Measurements from ENCODE around the gene SEMA3B. TPM values are rescaled to one million over a fixed set of nuclear protein-coding genes. Genes with fewer than 3 reads are reported as not detected.

The SEMA3B gene
- total and polyA plus RNA-seq, 9 of the 15 experiments (the other 6 are each of a cell fraction or from before 2014, with no cell fraction given) = 0.03 to 1.8 (median 0.55) TPM; not detected in 1

DNA sequence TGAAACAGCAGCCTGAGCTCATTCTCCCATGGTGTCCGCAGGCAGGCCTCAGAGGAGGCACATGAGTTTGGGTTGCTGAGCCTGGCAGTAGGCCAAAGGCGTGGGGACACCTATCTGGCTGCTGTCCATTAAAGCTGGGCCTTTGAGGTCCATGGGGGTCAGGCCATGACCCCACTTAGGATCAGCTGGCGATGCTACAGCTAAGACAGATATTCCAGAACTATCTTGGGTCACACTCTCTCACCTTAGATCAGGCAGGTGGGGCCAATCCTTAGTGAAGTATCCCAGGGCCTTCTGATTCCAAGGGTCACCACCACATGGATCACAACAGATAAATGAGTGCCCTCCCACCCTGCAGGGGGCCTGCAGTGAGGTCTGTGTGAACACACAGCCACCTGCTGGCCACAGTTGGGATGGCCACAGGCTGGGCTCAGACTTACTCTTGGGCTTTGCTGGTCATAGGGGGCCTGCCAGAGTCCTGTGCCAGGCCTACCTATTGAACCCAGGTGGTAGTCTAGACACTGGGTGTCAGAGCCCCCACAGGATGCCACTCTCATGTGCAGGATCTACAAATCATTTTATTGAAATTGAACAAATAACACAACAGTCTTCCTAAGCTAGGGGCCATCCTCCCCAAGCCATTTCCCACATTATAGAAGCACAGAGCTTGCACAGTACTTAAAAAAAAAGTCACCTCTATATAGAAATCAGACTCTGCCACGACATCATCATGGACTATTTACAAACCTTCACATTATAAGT lies 55.6 kb downstream of the SEMA3B start (continued):
- TF ChIP-seq, protein P1, sequence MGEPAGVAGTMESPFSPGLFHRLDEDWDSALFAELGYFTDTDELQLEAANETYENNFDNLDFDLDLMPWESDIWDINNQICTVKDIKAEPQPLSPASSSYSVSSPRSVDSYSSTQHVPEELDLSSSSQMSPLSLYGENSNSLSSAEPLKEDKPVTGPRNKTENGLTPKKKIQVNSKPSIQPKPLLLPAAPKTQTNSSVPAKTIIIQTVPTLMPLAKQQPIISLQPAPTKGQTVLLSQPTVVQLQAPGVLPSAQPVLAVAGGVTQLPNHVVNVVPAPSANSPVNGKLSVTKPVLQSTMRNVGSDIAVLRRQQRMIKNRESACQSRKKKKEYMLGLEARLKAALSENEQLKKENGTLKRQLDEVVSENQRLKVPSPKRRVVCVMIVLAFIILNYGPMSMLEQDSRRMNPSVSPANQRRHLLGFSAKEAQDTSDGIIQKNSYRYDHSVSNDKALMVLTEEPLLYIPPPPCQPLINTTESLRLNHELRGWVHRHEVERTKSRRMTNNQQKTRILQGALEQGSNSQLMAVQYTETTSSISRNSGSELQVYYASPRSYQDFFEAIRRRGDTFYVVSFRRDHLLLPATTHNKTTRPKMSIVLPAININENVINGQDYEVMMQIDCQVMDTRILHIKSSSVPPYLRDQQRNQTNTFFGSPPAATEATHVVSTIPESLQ (CRISPR knock-in tag; IDR thresholded peaks at IDR 0.05) = no peak
- no peak for TF ChIP-seq SMARCC2 (IDR thresholded peaks at IDR 0.05; ENCODE audit: low read depth)
- TF ChIP-seq TCF3 (CRISPR knock-in tag; IDR thresholded peaks at IDR 0.05) = peak; percentile 22; the same call in 1 of the 2 replicates
- TF ChIP-seq, protein P2, sequence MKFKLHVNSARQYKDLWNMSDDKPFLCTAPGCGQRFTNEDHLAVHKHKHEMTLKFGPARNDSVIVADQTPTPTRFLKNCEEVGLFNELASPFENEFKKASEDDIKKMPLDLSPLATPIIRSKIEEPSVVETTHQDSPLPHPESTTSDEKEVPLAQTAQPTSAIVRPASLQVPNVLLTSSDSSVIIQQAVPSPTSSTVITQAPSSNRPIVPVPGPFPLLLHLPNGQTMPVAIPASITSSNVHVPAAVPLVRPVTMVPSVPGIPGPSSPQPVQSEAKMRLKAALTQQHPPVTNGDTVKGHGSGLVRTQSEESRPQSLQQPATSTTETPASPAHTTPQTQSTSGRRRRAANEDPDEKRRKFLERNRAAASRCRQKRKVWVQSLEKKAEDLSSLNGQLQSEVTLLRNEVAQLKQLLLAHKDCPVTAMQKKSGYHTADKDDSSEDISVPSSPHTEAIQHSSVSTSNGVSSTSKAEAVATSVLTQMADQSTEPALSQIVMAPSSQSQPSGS (CRISPR knock-in tag; IDR thresholded peaks at IDR 0.05) = no peak
- TF ChIP-seq HMG20B (CRISPR knock-in tag; IDR thresholded peaks at IDR 0.05) = no peak
- TF ChIP-seq ESRRA (IDR thresholded peaks at IDR 0.05; ENCODE audit: borderline replicate concordance, low read depth) = peak; percentile 24; the same call in 1 of the 2 replicates
- TF ChIP-seq CEBPG (CRISPR knock-in tag; IDR thresholded peaks at IDR 0.05) = no peak
- TF ChIP-seq CEBPG (tag; conservative IDR thresholded peaks at IDR 0.05 in 1 of 2, IDR thresholded peaks at IDR 0.05 in 1 of 2) = no peak
- TF ChIP-seq HOXB6 (CRISPR knock-in tag; IDR thresholded peaks at IDR 0.05; ENCODE audit: borderline replicate concordance) = no peak
- peak; percentile 38; the same call in 1 of the 2 replicates for TF ChIP-seq EP400 (IDR thresholded peaks at IDR 0.05)
- TF ChIP-seq, protein P3, sequence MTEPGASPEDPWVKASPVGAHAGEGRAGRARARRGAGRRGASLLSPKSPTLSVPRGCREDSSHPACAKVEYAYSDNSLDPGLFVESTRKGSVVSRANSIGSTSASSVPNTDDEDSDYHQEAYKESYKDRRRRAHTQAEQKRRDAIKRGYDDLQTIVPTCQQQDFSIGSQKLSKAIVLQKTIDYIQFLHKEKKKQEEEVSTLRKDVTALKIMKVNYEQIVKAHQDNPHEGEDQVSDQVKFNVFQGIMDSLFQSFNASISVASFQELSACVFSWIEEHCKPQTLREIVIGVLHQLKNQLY (CRISPR knock-in tag; conservative IDR thresholded peaks at IDR 0.05) = no peak
- TF ChIP-seq CBFA2T2 (conservative IDR thresholded peaks at IDR 0.05) = 0 out of 2 replicates have a peak, but pooled peaks have one; percentile 9
- TF ChIP-seq, protein P4, sequence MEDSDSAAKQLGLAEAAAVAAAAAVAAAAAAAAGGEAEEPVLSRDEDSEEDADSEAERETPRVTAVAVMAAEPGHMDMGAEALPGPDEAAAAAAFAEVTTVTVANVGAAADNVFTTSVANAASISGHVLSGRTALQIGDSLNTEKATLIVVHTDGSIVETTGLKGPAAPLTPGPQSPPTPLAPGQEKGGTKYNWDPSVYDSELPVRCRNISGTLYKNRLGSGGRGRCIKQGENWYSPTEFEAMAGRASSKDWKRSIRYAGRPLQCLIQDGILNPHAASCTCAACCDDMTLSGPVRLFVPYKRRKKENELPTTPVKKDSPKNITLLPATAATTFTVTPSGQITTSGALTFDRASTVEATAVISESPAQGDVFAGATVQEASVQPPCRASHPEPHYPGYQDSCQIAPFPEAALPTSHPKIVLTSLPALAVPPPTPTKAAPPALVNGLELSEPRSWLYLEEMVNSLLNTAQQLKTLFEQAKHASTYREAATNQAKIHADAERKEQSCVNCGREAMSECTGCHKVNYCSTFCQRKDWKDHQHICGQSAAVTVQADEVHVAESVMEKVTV (CRISPR knock-in tag; IDR thresholded peaks at IDR 0.05) = peak; percentile 40; the same call in 1 of the 2 replicates
- TF ChIP-seq CBX8 (IDR thresholded peaks at IDR 0.05; ENCODE audit: borderline replicate concordance, extremely low read depth, low read depth, low read length, poor library complexity, severe bottlenecking) = no peak
- no peak for TF ChIP-seq ZNF133 (CRISPR knock-in tag; IDR thresholded peaks at IDR 0.05)
- TF ChIP-seq, protein P5, sequence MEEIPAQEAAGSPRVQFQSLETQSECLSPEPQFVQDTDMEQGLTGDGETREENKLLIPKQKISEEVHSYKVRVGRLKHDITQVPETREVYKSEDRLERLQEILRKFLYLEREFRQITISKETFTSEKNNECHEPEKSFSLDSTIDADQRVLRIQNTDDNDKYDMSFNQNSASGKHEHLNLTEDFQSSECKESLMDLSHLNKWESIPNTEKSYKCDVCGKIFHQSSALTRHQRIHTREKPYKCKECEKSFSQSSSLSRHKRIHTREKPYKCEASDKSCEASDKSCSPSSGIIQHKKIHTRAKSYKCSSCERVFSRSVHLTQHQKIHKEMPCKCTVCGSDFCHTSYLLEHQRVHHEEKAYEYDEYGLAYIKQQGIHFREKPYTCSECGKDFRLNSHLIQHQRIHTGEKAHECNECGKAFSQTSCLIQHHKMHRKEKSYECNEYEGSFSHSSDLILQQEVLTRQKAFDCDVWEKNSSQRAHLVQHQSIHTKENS (CRISPR knock-in tag; IDR thresholded peaks at IDR 0.05) = no peak
- TF ChIP-seq PTRF (tag; IDR thresholded peaks at IDR 0.05) = no peak
- TF ChIP-seq RCOR1 (IDR thresholded peaks at IDR 0.05; ENCODE audit: borderline replicate concordance in 1 of 2, low read depth in 2 of 2, low read length in 2 of 2) = 0 out of 4 replicates have a peak, but pooled peaks of 1 of the 2 experiments have one; percentile 17
- TF ChIP-seq SAP30 (IDR thresholded peaks at IDR 0.05; ENCODE audit: borderline replicate concordance, insufficient read depth, low read depth, low read length, poor library complexity, severe bottlenecking) = no peak
